Measurements from ENCODE around the gene ST3GAL4. TPM values are rescaled to one million over a fixed set of nuclear protein-coding genes. Genes with fewer than 3 reads are reported as not detected.

The ST3GAL4 gene
- total RNA-seq, 1 donor from 2014 or later = 41.5 TPM

DNA sequence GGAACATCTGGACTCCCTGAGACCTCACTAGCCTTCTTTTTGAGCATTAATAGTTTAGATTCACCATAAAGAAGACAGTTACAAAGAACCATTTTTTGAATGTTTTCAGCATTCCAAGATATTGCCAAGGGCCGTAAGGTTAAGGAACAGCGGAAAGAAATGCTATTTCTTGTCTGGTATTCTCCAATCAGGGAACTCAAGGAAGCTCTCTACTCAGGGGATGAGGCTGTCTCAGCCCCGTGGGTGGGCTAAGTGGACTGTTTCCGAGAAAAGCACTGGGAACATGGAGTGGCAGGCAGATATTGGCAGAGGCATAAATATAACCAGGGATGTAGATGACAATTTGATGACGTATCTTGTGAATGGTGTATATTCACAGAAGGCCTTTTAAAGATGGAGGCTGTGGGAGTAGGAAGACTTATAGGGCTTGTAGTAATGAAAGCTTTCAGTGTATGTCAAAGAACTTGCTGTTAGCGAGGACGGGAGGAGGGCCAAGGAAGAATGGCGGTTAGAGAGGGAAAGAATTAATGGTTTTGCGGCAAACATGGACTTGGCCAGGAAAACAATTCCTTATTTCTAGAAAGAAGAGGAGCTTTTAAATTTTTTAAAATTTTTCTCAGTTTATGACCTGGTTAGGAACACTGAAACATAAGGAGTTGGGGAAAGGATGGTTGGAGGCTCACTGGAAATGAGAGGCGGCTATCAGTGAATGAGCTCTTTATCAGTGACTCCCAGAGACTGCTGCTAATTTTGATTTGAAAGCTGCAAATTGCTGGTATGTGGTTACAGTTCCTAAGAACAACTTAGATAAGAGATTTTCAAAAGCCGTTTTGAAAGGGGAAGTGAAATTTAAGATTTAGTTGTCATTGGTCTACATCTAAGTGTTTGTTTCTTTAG, 64.6 kb downstream of the ST3GAL4 start:
- no peak overlapping the region for H3K4me3 ChIP-seq
- H3K27me3 ChIP-seq = no peaks in the 10 kb centered on the region
- no peaks in the 10 kb centered on the region for H3K9me3 ChIP-seq
- peaks cover 22% of the 10 kb centered on the region for H3K4me1 ChIP-seq
- DNase-seq (ENCODE audit: extremely low spot score in 2 of 2) = no peak
- no peak for TF ChIP-seq POLR2A (IDR thresholded peaks at IDR 0.05)
- TF ChIP-seq, protein P1, sequence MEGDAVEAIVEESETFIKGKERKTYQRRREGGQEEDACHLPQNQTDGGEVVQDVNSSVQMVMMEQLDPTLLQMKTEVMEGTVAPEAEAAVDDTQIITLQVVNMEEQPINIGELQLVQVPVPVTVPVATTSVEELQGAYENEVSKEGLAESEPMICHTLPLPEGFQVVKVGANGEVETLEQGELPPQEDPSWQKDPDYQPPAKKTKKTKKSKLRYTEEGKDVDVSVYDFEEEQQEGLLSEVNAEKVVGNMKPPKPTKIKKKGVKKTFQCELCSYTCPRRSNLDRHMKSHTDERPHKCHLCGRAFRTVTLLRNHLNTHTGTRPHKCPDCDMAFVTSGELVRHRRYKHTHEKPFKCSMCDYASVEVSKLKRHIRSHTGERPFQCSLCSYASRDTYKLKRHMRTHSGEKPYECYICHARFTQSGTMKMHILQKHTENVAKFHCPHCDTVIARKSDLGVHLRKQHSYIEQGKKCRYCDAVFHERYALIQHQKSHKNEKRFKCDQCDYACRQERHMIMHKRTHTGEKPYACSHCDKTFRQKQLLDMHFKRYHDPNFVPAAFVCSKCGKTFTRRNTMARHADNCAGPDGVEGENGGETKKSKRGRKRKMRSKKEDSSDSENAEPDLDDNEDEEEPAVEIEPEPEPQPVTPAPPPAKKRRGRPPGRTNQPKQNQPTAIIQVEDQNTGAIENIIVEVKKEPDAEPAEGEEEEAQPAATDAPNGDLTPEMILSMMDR (IDR thresholded peaks at IDR 0.05) = no peak
- no peak for TF ChIP-seq POLR2AphosphoS5 (IDR thresholded peaks at IDR 0.05; ENCODE audit: insufficient read depth in 1 of 2, low read depth in 1 of 2)
- intact Hi-C loops (cut with DNase I) = loop anchor here (5.0 to 10.0 kb wide), 2 partner anchors 63 to 115 kb away; partner anchors contain the start of genes DCPS and ST3GAL4
- no peaks in the 10 kb centered on the region for H3K36me3 ChIP-seq
- H3K27ac ChIP-seq = no peak overlapping the region

DNA sequence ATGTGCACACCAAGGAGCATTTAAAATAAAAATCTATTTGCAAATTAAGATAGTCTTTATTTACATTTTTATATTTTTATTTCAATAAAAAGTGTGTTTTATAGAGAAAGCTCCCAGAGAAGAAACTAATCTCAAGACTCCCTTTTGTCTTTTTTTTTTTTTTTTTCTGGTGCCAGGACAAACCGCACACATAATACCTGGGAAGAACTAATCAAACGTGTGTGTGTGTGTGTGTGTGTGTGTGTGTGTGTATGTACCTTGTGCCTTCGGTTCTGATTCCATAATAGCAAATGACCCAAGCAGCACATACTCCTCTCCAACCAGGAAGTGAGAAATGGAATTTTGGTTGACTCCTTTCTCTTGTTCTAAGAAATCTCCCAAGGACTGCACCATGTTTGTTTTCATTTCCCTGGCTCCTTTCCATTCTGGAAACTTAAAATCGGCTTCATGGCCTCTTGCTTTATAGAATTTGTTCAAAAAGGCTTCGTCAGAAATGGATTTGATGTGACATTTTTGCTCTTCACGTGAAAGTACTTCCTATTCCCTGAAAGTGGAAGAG, 65.3 kb downstream of the ST3GAL4 start:
- DNase-seq (ENCODE audit: extremely low spot score in 2 of 2) = no peak
- no peak overlapping the region for H3K27ac ChIP-seq
- no peaks in the 10 kb centered on the region for H3K9me3 ChIP-seq
- no peaks in the 10 kb centered on the region for H3K36me3 ChIP-seq
- TF ChIP-seq POLR2A (IDR thresholded peaks at IDR 0.05) (no peak), POLR2AphosphoS5 (IDR thresholded peaks at IDR 0.05; ENCODE audit: insufficient read depth in 1 of 2, low read depth in 1 of 2) (no peak)
- TF ChIP-seq, protein P1 (IDR thresholded peaks at IDR 0.05) = no peak
- intact Hi-C loops (cut with DNase I) = no loop called here
- H3K4me1 ChIP-seq = peaks cover 15% of the 10 kb centered on the region
- no peak overlapping the region for H3K4me3 ChIP-seq
- H3K27me3 ChIP-seq = no peaks in the 10 kb centered on the region

DNA sequence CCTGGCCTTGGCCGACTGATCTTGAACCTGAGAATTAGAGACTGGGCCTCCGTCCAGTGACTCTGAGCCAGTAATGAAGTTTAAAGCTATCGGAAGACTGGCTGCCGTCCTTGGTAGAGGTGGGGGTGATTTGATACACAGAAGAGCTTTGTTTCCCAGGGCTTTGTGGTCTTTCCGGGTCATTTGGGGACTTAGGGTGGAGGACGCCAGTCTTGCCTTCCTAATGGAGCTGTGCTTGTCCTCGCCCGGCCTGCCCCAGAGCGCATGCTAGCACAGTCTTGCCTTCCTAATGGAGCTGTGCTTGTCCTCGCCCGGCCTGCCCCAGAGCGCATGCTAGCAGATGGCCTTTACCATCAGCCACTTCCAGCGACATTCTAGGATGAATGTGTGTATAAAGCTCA, 65.8 kb downstream of the ST3GAL4 start:
- Histone ChIP-seq H3K36me3 (no peaks in the 10 kb centered on the region), H3K4me1 (peaks cover 10% of the 10 kb centered on the region), H3K9me3 (no peaks in the 10 kb centered on the region), H3K27ac (no peak overlapping the region), H3K27me3 (no peaks in the 10 kb centered on the region), H3K4me3 (no peak overlapping the region)
- intact Hi-C loops (cut with DNase I) = no loop called here
- DNase-seq (ENCODE audit: extremely low spot score in 2 of 2) = no peak
- TF ChIP-seq POLR2A (IDR thresholded peaks at IDR 0.05) (no peak), POLR2AphosphoS5 (IDR thresholded peaks at IDR 0.05; ENCODE audit: insufficient read depth in 1 of 2, low read depth in 1 of 2) (no peak)
- TF ChIP-seq, protein P1 (IDR thresholded peaks at IDR 0.05) = no peak

DNA sequence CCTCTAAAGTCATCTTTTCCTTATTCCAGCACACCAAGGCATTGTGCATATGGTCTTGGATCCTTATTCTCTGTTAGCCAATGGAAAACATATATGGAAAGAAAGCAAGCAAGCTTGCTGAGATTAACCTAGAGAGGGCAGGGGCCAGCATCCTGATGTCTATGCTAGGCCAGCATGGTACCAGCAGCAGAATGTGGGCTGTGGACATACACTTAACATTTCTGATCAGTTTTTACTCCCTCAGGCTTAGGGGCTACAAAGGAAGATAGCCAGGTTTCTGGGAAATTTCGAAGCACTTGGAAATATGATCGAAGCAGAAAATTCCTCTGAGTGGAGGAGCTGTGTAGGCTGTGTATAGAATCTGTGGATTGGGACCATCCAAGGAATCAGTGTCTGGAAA, 67.0 kb downstream of the ST3GAL4 start:
- H3K4me1 ChIP-seq = no peaks in the 10 kb centered on the region
- intact Hi-C loops (cut with DNase I) = no loop called here
- no peak overlapping the region for H3K27ac ChIP-seq
- H3K9me3 ChIP-seq = no peaks in the 10 kb centered on the region
- no peak for DNase-seq (ENCODE audit: extremely low spot score in 2 of 2)
- TF ChIP-seq, protein P1 (IDR thresholded peaks at IDR 0.05) = no peak
- TF ChIP-seq POLR2A (IDR thresholded peaks at IDR 0.05) = no peak
- TF ChIP-seq POLR2AphosphoS5 (IDR thresholded peaks at IDR 0.05; ENCODE audit: insufficient read depth in 1 of 2, low read depth in 1 of 2) = no peak
- no peaks in the 10 kb centered on the region for H3K27me3 ChIP-seq
- H3K4me3 ChIP-seq = no peak overlapping the region
- no peaks in the 10 kb centered on the region for H3K36me3 ChIP-seq

DNA sequence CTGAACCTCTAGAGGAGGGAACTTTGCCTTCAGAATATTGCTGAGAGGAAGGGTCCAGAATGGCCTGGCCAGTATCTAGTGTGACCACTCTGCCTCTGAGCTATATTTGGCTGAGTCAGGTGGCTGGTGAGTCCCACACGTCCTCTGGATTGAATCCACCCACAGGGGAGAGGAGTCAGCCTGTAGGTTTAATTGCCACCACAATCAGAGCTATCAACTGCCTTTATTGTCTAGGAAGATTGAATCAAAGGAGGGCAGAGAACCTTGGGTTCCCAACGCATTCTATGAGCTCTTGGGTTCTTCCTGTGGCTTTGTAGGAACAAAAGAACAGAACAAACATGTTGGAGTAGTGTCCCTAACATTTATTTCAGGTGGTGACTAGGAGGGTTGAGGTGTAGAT, 67.7 kb downstream of the ST3GAL4 start:
- TF ChIP-seq, protein P1 (IDR thresholded peaks at IDR 0.05) = no peak
- no peak for TF ChIP-seq POLR2A (IDR thresholded peaks at IDR 0.05)
- no peak for TF ChIP-seq POLR2AphosphoS5 (IDR thresholded peaks at IDR 0.05; ENCODE audit: insufficient read depth in 1 of 2, low read depth in 1 of 2)
- Histone ChIP-seq H3K27ac (no peak overlapping the region), H3K36me3 (no peaks in the 10 kb centered on the region), H3K9me3 (no peaks in the 10 kb centered on the region), H3K27me3 (no peaks in the 10 kb centered on the region), H3K4me1 (no peaks in the 10 kb centered on the region), H3K4me3 (no peak overlapping the region)
- intact Hi-C loops (cut with DNase I) = no loop called here
- DNase-seq (ENCODE audit: extremely low spot score in 2 of 2) = no peak
